DMS 273 (cell line): ENCODE results near the gene ICA1.
"Not testable (repeated sequence)": the region's sequence is repeated elsewhere in the genome, so short reads cannot be mapped to it uniquely, and the experiment has no call there.

Experiments used
- DNase-seq: peaks from one replicate; lab custom pipeline; 2025; ENCODE audit not compliant: unreplicated experiment; lab: John Stamatoyannopoulos, UW

ICA1 gene

DNA sequence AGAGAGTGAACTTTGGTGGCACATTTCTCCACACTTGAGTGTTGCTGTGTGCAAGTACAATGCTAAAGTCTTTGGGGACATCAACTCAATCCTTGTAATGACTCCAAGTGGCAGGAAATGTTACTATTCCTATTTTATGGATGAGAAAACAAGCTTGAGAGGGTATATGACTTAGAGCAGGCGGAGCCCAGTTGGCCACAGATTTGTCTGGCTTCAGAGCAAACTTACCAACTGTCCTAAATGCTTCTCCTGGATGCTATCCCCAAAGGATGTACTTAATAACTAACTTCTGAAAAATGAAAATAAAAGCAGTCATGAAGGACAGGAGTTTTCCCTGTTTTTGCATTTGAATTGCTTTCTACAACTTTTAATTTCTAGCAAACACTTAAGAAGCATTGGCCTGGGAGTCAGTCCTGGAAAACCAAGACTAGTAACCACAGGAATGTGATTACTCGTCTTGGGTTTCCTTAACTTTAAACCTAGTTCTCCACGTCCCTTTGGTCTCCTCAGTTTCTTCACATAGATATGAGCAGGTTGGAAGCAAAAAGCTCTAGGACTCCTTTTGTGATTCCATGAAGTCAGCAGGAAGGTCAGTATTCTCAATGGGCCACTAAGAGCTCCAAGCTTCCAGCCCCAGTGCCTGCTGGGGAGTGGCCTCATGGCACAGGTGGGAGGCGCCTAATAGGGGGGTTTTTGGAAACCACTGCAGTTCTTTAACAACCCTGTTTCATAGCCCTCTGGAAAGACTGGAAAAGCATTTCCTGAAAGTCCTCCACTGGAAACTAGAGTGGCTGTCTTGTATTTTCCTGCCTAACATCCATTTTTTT is 152.6 kb downstream of the ICA1 start:
- no peak for DNase-seq

DNA sequence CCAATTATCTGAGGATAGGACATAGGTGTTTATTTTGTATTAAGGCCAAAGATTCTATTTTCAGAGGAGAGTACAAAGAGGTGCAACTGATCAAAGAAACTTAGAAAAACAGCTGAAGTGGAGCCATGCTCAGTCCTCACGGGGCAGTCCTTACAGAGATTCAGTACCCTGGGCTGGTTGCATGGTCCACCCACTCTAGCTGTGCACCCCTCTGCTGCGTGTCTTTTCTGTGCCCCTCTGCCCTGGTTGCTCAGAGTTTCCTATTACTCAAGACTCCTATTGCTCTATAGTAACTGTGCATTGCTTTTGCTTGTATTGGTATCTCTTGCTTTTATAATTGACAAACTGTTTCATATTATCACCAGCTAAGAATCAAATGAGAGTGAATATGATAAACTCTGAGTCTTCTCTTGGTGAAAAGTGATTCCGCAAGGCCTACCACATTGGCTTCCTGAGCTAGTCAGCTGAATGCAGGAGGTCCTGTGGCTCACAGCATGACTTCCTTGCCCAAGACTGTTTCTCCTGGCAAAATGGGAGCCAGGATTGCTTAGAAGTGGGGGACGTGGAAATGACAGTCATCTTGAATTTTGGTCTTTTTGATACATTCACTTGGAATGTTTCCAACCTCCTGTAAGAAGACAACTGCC is 156.4 kb downstream of the ICA1 start:
- DNase-seq, result no peak

DNA sequence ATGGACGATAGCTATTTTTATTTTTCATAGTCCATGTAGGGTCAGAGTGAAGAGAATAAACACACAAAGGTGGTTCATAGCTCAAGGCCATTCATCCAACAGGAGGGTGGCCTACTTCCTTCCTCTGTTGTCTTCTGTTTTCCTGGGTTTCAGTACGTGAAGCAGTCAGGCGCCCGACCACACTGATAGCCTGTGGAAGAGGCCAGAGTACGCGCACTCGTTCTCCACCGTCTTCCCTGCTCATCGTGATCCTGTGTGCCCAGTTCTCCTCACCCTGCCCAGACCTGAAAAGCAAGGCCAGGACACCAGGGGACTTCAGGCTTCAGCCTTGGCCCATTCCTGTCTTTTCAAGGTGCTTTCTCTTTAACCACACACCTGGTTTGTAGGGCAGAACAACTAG is 158.7 kb downstream of the ICA1 start:
- no peak for DNase-seq

DNA sequence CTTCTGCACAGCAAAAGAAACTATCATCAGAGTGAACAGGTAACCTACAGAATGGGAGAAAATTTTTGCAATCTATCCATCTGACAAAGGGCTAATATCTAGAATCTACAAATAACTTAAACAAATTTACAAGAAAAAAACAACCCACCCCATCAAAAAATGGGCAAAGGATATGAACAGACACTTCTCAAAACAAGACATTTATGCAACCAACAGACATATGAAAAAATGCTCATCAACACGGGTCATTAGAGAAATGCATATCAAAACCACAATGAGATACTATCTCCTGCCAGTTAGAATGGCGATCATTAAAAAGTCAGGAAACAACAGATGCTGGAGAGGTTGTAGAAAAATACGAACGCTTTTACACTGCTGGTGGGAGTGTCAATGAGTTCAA is 160.7 kb downstream of the ICA1 start:
- DNase-seq, result not testable (repeated sequence)

DNA sequence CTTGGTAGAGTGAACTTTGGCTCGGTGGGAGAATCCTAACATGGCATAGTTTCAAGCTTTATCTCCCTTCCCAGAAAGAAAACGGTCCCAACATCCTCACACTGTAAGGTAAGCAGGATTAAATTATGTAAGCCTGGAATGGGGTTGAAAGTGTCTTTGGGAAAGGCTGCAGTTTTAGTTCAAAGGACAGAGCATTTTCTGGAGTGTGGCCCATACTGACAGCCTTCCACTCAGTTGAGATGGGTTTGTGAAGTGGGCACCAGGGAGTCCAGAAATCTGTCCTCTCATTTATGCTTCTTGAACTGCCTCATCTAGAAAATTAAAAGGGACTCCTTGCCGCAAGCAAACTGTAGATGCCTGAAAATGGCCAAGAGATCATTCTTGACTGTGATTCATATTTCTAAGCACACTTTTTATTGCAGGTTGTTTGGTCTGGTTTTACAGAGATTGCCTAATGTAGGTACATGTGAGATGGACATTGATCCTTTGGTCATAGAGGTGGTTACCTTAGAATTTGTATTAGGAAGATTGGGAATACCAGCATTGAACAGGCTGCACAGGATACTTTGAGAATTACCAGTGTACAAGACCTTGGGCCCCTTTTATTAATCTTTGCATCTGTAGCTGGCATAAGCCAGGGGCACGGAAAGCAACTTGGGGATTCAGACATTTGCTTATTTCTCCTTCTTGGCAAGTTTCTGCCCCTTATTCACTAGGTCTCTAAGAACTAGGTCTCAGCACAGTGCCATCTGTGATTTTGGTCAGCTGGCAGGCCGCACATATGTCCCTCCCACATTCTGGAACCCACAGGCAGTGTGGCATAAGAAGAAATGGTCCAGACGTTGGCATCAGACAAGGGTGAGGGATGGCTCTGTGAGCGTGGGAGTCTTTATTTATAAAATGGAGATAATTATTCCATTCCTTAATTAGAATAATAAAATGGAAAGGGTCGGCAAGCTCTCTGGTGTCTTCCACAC is 167.5 kb downstream of the ICA1 start:
- no peak for DNase-seq

DNA sequence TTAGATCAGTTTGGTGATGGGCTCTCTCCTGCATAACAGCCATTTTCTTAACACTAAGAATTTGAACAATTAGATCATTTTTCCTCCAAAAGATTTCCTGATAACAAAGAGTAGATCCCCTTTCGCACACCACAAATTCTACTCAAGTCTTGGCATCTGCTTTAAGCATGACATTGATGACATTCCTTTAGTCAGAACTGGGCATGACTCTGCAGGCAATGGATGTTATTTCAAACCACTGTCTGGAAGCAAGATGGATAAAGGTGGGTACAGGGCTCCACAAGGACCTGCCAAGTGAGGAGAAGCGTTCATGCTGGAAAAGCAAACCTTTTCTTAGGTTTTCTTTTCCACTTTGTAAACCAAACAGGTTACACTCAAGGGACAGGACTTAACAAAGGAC is 169.8 kb downstream of the ICA1 start:
- no peak for DNase-seq

DNA sequence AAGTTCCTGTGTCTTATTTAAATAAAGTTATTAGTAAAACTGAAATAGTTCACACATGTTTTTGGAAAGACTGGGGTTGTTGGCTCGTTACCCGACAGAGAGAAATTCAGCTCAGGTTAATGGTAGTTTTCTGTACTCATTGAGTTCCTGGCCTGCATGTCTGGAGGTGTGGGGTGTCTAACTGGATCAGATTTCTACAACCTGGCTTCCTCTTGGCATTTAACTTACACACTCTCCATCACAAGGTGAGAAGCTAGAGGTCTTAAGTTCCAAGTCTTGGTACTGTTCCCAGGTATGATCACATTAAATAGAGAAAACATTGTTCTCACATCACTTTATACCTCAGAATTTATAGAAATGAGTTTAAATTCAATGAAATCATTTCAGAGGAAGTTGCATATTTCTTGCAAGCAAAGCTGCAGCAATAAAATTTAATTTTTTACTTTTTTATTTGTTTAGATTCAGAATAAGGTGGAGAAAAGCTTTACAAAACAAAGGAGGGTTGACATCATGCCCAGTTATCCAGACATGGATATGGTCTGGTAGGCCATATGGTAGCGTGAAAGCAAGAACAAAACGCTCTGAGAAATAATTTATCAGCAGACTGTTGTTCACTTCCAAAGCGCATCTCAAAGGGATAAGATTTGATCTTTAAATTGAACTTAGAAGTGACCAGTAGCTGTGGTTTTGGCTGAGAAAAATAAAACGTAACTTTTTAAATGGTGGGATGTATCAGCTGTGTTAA is 172.8 kb downstream of the ICA1 start:
- DNase-seq, result no peak

DNA sequence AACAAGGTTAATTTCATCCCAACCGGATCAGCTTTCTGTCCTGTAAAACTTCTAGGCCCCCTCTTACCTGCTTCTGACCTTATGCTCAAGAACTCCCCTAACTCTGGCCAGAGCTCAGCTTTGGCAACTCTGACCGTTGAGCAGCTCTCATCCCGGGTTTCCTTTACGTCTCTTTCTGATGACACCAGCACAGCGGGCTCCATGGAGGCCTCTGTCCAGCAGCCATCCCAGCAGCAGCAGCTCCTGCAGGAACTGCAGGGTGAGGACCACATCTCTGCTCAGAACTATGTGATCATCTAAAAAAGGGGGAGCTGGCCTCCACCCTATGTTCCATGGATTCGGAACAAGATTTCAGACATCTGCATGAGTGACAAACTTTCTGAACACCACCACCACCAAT is 175.7 kb downstream of the ICA1 start:
- no peak for DNase-seq

DNA sequence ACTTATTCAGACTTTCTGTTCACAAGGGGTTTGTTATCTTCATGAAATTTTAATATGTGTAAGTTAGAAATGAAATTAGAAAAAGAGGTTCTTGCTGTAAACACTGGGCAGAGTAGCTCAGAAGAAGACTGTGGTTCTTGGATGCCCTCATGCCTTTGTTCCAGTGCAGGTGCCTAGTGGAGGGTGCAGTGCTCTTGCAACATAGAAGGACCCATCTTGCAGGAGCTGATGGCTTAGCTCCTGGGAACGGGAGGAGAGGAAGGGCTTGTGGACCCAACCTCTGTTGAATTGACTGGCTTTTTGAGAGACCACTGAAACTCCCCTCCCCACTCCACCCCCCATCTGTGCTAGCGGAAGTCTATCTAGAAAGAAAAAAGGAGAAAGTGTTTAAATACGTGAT is 176.5 kb downstream of the ICA1 start:
- DNase-seq, result no peak

DNA sequence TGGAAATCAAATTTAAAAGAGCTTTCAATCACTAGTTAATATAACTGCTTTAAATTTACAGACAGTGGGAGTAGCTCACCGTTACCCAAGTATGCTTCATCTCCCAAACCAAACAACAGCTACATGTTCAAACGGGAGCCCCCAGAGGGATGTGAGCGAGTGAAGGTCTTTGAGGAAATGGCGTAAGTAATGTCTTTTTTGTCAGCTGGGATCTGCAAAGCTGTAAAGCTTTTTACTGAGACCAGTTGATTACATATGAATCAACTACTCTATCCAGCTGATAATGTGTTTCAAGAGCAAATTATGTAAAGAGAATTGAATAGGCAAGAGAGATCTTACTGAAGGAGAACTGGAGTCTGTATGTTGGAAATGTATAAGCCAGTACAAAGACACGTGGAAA is 177.1 kb downstream of the ICA1 start:
- no peak for DNase-seq

DNA sequence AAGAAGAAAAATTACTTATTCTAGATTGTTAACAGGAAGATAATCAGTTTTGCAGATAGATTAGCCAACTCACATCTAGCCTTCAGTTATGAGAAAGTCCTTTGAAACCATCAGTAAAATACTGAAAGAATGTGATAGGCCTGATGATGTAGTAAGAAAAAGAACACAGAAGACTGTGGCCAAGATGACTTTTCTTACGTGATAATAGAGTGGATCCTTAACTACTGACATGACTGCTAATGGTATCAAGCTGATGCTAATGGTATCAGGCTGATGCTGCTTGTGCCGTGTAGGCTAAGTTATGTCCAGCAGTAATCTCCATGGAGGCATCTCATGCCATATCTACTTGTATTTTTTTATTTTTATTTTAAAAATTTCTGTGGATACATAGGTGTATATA is 179.2 kb downstream of the ICA1 start:
- no peak for DNase-seq

DNA sequence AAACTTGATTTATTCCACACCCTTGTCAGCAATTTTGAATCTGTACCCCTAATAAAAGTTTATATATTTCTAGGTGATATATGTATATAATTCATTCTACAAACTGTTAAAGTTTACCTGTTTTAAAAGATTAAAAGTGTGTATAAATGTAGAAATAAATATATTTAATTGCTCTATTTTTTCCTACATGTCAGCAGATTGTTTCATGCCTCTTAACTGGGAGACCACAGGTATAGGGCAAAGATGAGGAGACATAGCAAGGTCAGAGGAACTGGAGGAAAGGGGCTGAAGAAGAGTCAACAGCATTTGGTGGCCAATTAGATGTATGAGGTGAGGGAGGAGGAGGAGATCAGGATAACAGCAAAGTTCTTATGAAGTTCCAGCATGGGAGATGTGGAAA is 183.5 kb downstream of the ICA1 start:
- no peak for DNase-seq

DNA sequence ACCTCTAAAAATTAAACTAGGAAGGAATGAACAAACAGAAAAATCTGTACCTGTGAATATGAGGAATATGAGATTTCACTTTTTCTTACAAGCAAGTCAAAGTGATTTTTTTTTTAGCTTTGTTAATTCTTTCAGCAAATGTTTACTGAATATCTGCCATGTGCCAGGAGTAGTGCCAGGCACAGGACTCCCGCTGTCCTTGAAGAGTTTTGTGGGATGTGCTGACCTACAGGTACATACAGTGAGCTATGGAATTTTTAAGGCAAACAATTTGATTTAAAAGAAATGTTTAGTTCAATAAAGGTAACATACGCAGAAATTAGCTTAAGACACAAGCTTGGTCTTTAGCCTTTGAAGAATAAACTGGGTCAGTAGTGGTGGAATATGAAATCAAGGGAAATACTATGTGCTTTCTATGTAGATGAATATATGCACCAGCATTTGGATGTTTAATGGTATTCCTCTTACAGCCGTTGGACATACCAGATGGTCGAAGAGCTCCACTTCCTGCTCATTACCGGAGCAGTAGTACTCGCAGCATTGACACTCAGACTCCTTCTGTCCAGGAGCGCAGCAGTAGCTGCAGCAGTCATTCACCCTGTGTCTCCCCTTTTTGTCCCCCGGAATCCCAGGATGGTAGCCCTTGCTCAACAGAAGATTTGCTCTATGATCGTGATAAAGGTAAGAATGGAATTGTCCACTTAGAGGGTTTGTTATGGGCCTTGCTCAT is 191.4 kb downstream of the ICA1 start:
- peak; percentile 79 for DNase-seq

DNA sequence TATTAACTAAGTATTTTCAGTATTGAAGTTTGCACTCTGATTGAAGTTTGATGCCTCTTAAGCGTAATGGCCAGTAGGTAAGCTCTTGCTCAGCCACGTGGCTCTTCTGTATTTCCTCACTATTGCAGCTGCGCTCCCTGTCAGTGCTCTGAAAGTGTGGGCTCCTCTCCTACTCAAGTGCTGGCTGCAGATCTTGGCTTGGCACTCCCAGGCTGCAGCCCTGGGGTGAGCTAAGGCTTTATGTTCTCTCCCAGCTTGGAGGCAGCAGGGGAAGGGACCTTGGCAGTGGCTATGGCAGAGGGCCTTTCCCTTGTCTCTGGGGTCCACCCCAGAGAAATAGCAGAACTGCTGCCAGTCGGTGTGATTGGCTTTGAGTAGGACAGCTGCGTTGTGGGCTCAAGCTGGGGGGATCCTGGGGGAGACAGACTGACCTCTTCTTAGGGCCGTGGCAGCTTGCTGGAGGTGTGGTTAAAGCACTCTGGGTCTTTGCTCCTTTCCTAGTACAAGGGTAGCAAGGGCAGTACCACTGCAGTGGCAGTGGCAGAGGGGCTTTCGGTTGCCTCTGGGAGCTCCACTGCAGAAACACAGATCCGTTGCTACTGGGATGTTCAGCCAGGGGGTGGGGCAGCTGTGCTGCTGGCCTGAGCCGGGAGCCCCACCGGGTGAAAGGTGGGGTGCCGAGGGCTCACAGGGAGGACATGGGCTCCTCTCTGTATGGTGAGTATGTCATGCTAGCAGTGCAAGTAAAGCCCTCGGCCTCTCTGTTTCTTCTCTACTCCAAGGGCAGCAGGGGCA is 192.9 kb downstream of the ICA1 start:
- peak; percentile 44 for DNase-seq

DNA sequence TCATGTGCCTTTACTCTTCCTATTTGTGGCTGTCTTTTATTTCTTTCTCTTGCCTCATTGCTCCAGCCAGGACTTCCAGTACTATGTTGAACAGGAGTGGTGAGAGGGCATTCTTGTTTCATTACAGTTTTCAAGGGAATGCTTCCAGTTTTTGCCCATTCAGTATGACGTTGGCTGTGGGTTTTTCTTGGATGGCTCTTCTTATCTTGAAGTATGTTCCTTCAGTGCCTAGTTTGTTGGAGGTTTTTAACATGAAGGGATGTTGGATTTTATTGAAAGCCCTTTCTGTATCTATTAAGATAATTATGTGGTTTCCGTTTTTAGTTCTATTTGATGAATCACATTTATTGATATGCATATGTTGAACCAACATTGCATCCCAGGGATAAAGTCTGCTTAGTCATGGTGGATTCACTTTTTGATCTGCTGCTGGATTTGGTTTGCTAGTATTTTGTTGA is 196.6 kb downstream of the ICA1 start:
- DNase-seq, result no peak

DNA sequence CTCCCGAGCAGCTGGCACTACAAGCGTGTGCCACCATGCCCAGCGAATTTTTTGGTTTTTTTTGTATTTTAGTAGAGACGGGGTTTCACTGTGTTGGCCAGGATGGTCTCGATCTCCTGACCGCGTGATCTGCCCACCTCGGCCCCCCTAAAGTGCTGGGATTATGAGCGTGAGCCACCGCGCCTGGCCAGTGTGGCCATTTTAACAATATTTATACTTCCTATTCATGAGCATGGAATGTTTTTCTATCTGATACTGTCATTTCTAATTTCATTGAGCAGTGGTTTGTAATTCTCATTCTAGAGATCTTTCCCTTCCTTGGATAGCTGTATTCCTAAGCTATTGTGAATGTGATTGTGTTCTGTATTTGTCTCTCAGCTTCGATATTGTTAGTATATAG is 197.1 kb downstream of the ICA1 start:
- DNase-seq, result no peak

DNA sequence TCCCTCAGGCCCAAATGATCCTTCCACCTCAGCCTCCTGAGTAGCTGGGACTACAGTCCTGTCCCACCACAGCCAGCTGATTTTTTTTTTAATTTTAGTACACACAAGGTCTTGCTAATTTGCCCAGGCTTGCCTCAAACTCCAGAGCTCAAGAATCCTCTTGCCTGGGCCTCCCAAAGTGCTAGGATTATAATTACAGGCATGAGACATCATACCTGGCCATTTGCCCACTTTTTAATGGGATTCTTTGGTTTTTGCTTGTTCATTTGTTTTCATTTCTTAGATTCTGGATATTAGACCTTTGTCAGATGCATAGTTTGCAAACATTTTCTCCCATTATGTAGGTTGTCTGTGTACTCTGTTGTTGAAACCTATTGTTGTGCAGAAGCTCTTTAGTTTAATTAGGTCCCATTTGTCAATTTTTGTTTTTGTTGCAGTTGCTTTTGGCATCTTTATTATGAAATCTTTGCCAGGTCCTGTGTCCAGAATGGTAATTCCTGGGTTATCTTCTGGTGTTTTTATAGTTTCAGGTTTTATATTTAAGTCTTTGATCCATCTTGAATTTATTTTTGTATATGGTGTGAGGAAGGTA is 198.2 kb downstream of the ICA1 start:
- peak; percentile 52 for DNase-seq

DNA sequence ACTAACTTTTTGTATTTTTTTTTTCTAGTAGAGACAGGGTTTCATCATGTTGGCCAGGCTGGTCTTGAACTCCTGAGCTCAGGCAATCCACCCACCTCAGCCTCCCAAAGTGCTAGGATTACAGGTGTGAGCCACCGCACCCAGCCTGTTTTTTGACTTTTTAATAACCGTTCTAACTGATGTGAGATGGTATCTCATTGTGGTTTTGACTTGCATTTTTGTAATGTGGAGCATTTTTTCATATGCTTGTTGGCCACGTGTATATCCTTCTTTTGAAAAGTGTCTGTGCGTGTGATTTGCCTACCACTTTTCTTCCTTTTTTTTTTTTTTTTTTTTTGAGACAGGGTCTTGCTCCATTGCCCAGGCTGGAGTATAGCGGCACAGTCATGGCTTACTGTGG is 198.7 kb downstream of the ICA1 start:
- not testable (repeated sequence) for DNase-seq
